Caco-2 (cell line): ENCODE results near the gene TRIM15. TPM values are rescaled to one million over a fixed set of nuclear protein-coding genes. Genes with fewer than 3 reads are reported as not detected.

Experiments
- BruUV-seq: library from RNA; stranded (reverse); fragments of 400-500 nt; replicated peaks from 2 replicates; lab custom pipeline; 2021; lab: Mats Ljungman, UMichigan
- CTCF ChIA-PET: fragments of 300-600 bp; sonication (Branson Sonifier 250); formaldehyde crosslinking; loops from one replicate; lab custom pipeline; 2022; ENCODE audit warnings: antibody characterized with exemption; lab: Charles Lee
- POLR2A ChIA-PET: fragments of 300-600 bp; sonication (Branson Sonifier 250); formaldehyde crosslinking; loops from one replicate; lab custom pipeline; 2022; ENCODE audit warnings: antibody characterized with exemption; lab: Charles Lee
- DNase-seq, 2 experiments: peaks; one replicate each; pipeline versions ENCODE4 v3.0.0 to v3.0.0-alpha.2; 2020 to 2022
- H3K27me3 ChIP-seq: replicated peaks from 2 replicates; pipeline ENCODE4 v1.6.0; 2011; ENCODE audit warnings: low read length; ENCODE audit not compliant: control insufficient read depth, insufficient read depth
- H3K36me3 ChIP-seq: 2 replicates; pipeline ENCODE4 v1.5.1; 2011; ENCODE audit warnings: low read length; ENCODE audit not compliant: control insufficient read depth, insufficient read depth
- H3K4me1 ChIP-seq: fragments of 250-450 bp; sonication (Bioruptor Pico); 2 replicates; pipeline ENCODE4 v1.5.1; 2020; ENCODE audit warnings: mild to moderate bottlenecking
- H3K4me3 ChIP-seq: 2 replicates; pipeline ENCODE4 v1.5.1; 2011; ENCODE audit warnings: low read depth, mild to moderate bottlenecking, control low read depth, low read length
- H3K9me3 ChIP-seq: fragments of 250-450 bp; sonication (Bioruptor Pico); 2 replicates; pipeline ENCODE4 v1.5.1; 2020; ENCODE audit warnings: mild to moderate bottlenecking, moderate library complexity
- H3K27ac Mint-ChIP-seq: one replicate; pipeline ENCODE4 v1.8.0; 2022; ENCODE audit warnings: mixed read lengths; ENCODE audit not compliant: unreplicated experiment
- H3K27me3 Mint-ChIP-seq: one replicate; pipeline ENCODE4 v1.8.0; 2022; ENCODE audit warnings: mixed read lengths; ENCODE audit not compliant: insufficient read depth, unreplicated experiment
- H3K36me3 Mint-ChIP-seq: one replicate; pipeline ENCODE4 v1.8.0; 2022; ENCODE audit warnings: mild to moderate bottlenecking, mixed read lengths; ENCODE audit not compliant: insufficient read depth, unreplicated experiment
- H3K4me1 Mint-ChIP-seq: one replicate; pipeline ENCODE4 v1.8.0; 2022; ENCODE audit warnings: low read depth, mixed read lengths; ENCODE audit not compliant: unreplicated experiment
- H3K4me3 Mint-ChIP-seq: one replicate; pipeline ENCODE4 v1.8.0; 2022; ENCODE audit warnings: mild to moderate bottlenecking, moderate library complexity, mixed read lengths; ENCODE audit not compliant: unreplicated experiment
- H3K9me3 Mint-ChIP-seq: one replicate; pipeline ENCODE4 v1.8.0; 2022; ENCODE audit warnings: mixed read lengths; ENCODE audit not compliant: unreplicated experiment
- intact Hi-C: fragments of 100-400 bp; cut with micrococcal nuclease; formaldehyde crosslinking; loops from one replicate; pipeline ENCODE4 v1.10.0; 2022; ENCODE audit not compliant: unreplicated experiment
- total RNA-seq: library from RNA; stranded (reverse); gene quantifications from 2 replicates; pipeline ENCODE4 v1.2.3, GENCODE V29; 2022
- TF ChIP-seq, protein P1 (sequence below), 2 experiments: fragments of 200-600 bp in 1 of 2; IDR thresholded peaks; 1 replicate in 1 of 2; 2 replicates in 1 of 2; pipeline versions ENCODE4 v1.5.1 to v1.8.0; 2011 to 2022; ENCODE audit warnings: antibody characterized with exemption in 1 of 2, control low read depth in 1 of 2, inconsistent platforms in 1 of 2, low read depth in 1 of 2, low read length in 1 of 2, mild to moderate bottlenecking in 1 of 2, moderate library complexity in 1 of 2; ENCODE audit not compliant: insufficient read depth in 1 of 2, severe bottlenecking in 1 of 2, unreplicated experiment in 1 of 2

Gene TRIM15
- total RNA-seq, 1 experiment from 2014 or later, result 6.9 TPM

DNA sequence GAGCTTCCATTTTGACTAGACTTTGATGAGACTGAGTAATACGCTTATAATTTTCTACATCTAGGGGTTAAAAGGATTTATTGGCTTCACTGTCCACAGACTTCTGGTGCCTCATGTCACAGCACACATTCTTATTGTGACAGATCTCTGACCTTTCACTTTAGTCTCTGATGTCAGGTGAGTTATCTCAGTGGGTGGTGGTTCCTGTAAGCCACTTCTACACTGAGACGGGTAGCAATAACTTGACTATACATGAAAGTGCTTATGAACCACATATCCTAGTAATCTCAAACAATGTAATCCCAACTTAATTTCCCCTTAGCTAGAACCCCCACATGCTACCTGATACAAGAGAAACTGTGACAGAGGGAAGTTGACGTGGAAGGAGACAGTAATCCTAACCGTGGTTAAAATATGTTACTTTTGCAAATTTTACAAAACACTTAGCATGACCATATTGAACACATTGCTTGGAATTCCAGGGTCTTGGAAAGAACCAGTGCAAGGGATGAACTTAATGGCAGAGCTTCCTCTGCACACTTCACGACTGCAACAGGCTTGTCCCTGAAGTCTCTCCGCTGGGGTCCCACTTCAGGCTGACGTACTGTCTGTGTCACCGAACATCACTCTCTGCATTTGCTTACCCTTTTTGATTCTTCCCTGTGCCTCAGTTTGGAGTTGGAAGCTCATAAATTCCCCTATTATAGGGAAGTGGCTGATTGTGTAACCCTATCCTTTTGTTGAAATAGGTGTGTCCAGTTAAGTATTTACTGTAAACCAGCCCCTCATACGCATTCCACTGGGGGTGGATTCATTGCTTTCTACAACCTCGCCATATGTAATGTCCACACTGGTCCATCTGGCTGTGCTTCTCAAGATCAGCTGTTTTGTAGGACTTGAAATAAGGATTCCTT is 33.8 kb upstream of the TRIM15 start:
- Histone ChIP-seq H3K36me3 (no peaks in the 10 kb centered on the region), H3K9me3 (no peaks in the 10 kb centered on the region), H3K4me1 (peaks cover 23% of the 10 kb centered on the region), H3K27me3 (no peaks in the 10 kb centered on the region), H3K4me3 (no peak overlapping the region)
- peak; percentile 40 to 65 for DNase-seq
- BruUV-seq, result TSS peak; percentile 92
- Mint-ChIP-seq H3K4me3 (peak overlapping the region; percentile 55), H3K4me1 (peaks cover 20% of the 10 kb centered on the region), H3K36me3 (no peaks in the 10 kb centered on the region), H3K27ac (peak overlapping the region; percentile 71), H3K27me3 (no peaks in the 10 kb centered on the region), H3K9me3 (no peaks in the 10 kb centered on the region)
- ChIA-PET POLR2A (interaction anchor here (0.6 kb wide), 1 partner anchor 28 kb away, joined by 3 read pairs; no protein-coding TSS in a partner anchor), CTCF (interaction anchor here (8.2 kb wide), 1 partner anchor 26 kb away, joined by 236 read pairs; no protein-coding TSS in a partner anchor)
- intact Hi-C loops, result loop anchor here (2.0 kb wide), 1 partner anchor 55 kb away; the partner anchor contains the start of gene RNF39
- TF ChIP-seq, protein P1, sequence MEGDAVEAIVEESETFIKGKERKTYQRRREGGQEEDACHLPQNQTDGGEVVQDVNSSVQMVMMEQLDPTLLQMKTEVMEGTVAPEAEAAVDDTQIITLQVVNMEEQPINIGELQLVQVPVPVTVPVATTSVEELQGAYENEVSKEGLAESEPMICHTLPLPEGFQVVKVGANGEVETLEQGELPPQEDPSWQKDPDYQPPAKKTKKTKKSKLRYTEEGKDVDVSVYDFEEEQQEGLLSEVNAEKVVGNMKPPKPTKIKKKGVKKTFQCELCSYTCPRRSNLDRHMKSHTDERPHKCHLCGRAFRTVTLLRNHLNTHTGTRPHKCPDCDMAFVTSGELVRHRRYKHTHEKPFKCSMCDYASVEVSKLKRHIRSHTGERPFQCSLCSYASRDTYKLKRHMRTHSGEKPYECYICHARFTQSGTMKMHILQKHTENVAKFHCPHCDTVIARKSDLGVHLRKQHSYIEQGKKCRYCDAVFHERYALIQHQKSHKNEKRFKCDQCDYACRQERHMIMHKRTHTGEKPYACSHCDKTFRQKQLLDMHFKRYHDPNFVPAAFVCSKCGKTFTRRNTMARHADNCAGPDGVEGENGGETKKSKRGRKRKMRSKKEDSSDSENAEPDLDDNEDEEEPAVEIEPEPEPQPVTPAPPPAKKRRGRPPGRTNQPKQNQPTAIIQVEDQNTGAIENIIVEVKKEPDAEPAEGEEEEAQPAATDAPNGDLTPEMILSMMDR (IDR thresholded peaks at IDR 0.05; ENCODE audit: insufficient read depth in 1 of 2, low read depth in 1 of 2, low read length in 1 of 2, severe bottlenecking in 1 of 2, unreplicated experiment in 1 of 2), result no peak

DNA sequence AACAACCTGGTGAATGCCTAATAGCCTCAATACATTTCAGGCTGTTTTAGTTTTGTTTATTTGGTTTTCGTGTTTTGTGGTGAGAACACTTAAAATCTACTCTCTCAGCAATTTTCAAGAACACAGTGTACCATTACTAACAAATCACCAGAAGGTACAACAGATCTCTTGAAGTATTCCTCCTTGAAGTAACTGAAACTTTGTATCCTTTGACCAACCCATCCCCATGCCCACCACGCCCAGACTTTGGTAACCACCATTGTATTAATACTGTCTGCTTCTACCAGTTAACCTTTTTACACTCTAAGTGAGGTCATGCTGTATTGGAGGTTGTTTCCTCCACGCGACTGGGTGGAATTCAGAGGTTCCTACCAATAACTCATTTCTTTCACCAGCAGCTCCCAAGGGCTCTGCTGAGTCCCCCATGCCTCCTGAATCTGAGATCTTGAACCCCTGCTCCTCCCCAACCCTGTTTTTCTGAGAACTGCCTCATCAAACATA is 33.1 kb upstream of the TRIM15 start:
- TSS peak; percentile 98 for BruUV-seq
- TF ChIP-seq, protein P1 (IDR thresholded peaks at IDR 0.05; ENCODE audit: insufficient read depth in 1 of 2, low read depth in 1 of 2, low read length in 1 of 2, severe bottlenecking in 1 of 2, unreplicated experiment in 1 of 2), result no peak
- H3K9me3 ChIP-seq, result no peaks in the 10 kb centered on the region
- H3K9me3 Mint-ChIP-seq, result no peaks in the 10 kb centered on the region
- H3K4me3 Mint-ChIP-seq, result peak overlapping the region; percentile 55
- H3K27ac Mint-ChIP-seq, result peak overlapping the region; percentile 71
- no peak for DNase-seq
- no peaks in the 10 kb centered on the region for H3K36me3 ChIP-seq
- POLR2A ChIA-PET, result no interaction called here
- H3K4me1 Mint-ChIP-seq, result peaks cover 18% of the 10 kb centered on the region
- no peaks in the 10 kb centered on the region for H3K27me3 Mint-ChIP-seq
- intact Hi-C loops, result loop anchor here (2.0 kb wide), 1 partner anchor 55 kb away; the partner anchor contains the start of gene RNF39
- CTCF ChIA-PET, result interaction anchor here (0.5 to 8.2 kb wide), 5 partner anchors 27 to 149 kb away, joined by 3 to 236 read pairs (median 4); partner anchors contain the start of genes POLR1H, PPP1R11 and TRIM15
- H3K27me3 ChIP-seq, result no peaks in the 10 kb centered on the region
- no peak overlapping the region for H3K4me3 ChIP-seq
- H3K36me3 Mint-ChIP-seq, result no peaks in the 10 kb centered on the region
- peaks cover 21% of the 10 kb centered on the region for H3K4me1 ChIP-seq
